Glomerular visceral epithelial cell (primary cell): ENCODE measurements around the gene ANKRD29.
"Not testable (repeated sequence)": the region's sequence is repeated elsewhere in the genome, so short reads cannot be mapped to it uniquely, and the experiment has no call there.

ENCODE experiments used
- DNase-seq: peaks from one replicate; pipeline ENCODE4 v3.0.0-alpha.2; 2016; ENCODE audit errors: extremely low spot score

ANKRD29 gene

DNA sequence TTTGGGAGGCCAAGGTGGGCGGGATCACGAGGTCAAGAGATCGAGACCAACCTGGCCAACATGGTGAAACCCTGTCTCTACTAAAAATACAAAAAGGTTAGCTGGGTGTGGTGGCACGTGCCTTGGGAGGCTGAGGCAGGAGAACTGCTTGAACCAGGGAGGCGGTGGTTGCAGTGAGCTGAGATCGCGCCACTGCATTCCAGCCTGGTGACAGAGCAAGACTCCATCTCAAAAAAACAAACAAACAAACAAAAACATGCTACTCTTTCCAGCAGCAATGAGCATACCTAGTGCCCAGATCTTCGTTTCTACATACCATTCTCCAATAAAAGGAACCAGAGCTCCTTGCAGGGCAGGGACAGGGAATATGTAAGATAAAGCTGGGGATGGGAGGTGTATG is 105.2 kb downstream of the ANKRD29 start:
- DNase-seq = not testable (repeated sequence)

DNA sequence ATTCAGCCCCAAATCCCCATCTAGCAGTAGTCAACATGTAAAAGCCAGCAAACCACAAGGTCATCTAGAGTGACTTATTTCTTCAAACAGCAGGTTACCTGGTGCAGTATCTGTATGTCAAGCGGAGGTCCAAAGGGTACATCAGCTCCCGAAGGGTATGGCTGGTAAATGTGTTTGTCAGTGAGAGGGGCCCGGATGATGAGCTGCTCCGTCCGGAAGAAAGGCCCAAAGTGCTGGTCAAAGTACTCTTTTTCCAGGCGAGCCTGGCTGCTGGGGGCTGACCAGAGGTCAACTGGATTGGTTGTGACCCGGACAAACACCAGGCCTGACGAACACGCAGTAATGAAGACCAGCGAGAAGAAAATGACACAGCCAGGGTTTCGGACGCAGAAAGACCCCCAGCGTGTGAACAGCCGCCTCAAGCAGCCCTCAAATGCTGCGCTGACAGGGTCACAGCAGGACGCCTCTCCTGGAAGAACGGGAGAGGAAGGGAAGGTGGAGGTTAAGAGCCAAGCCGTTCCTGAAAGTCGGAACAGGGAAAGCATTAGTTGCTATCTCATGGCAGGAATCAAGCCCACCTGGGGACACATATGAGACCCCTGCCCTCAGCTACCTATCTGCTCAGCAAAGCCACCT is 106.4 kb downstream of the ANKRD29 start:
- no peak for DNase-seq

- no peak for DNase-seq
Measured at GRCh38 chr18:23553887-23554286, 108.8 kb downstream of the ANKRD29 start.

GRCh38 chr18:23552505-23552904 is 110.2 kb downstream of the ANKRD29 start:
- no peak for DNase-seq

DNA sequence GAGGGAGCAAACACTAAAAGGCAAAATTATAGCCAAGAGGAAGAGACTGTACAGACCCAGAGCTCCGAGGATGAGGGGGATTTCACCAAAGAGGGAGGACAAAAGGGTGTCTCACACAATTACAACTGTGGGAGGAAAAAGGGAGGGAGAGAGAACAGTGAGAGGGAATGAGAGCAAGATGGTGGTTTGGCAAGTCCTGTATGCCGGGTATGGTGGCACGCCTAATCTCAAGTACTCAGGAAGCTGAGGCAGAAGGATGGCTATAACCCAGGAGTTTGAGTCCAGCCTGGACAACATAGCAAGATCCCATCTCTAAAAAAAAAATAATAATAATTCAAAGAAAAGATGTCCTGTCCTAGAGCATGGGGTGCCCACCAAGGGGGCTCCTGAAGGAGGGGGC is 110.7 kb downstream of the ANKRD29 start:
- no peak for DNase-seq

DNA sequence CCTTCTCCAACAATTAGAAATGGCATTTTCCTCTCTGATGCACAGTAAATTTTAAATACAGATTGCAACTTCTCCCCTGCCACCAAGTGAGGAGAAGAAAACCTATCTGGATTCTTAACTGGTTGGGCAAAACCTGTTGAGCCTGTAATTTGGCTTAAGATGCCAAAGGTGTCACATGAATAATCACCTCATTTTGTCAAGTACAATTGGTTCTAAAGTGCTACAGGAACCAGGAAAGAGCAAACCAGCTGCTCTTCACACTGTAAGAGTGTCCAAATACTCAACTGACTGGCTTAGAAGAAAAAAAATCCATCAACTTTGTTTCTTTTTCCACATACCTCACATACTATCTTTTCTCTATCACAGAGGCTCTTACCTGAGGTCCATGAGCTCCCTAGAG is 111.8 kb downstream of the ANKRD29 start:
- DNase-seq = no peak
